Measurements from ENCODE around the gene CMTM8. TPM values are rescaled to one million over a fixed set of nuclear protein-coding genes. Genes with fewer than 3 reads are reported as not detected.
A peak's percentile ranks its signal among the peaks of the same experiment; 100 is the strongest.
"Not testable (repeated sequence)": the region's sequence is repeated elsewhere in the genome, so short reads cannot be mapped to it uniquely, and the experiment has no call there.

Gene CMTM8
- total and polyA plus RNA-seq, 9 donors, result 0.53 to 3.9 (median 2.4) TPM

GRCh38 chr3:32387512-32387911, 149.0 kb downstream of the CMTM8 start:
- Histone ChIP-seq H3K4me1 (ENCODE audit: control insufficient read depth, insufficient read depth, low read length) (peaks cover 9% of the 10 kb centered on the region), H3K36me3 (ENCODE audit: control insufficient read depth, insufficient read depth, low read length) (no peaks in the 10 kb centered on the region), H3K27ac (ENCODE audit: low read length) (no peak overlapping the region), H3K4me3 (ENCODE audit: low read length) (no peak overlapping the region), H3K27me3 (ENCODE audit: control insufficient read depth, insufficient read depth, low read length) (no peaks in the 10 kb centered on the region), H3K9me3 (replicated peaks; ENCODE audit: control insufficient read depth, low read depth, low read length) (peaks cover 8% of the 10 kb centered on the region)
- no peak for DNase-seq
- 96% methylated on average over 2 of the region's 2 CpGs for WGBS (ENCODE audit: insufficient coverage)

GRCh38 chr3:32389577-32389976, 151.1 kb downstream of the CMTM8 start:
- not testable (repeated sequence) for H3K36me3 ChIP-seq (ENCODE audit: control insufficient read depth, insufficient read depth, low read length); DNase-seq; H3K27ac ChIP-seq (ENCODE audit: low read length); H3K9me3 ChIP-seq (replicated peaks; ENCODE audit: control insufficient read depth, low read depth, low read length); H3K27me3 ChIP-seq (ENCODE audit: control insufficient read depth, insufficient read depth, low read length); H3K4me3 ChIP-seq (ENCODE audit: low read length)
- H3K4me1 ChIP-seq (ENCODE audit: control insufficient read depth, insufficient read depth, low read length), result peaks cover 16% of the 10 kb centered on the region
- WGBS (ENCODE audit: insufficient coverage), result no CpG with 5 or more reads among the region's 2 CpGs

GRCh38 chr3:32391643-32392535, 153.4 kb downstream of the CMTM8 start, which contains the start of gene CMTM7:
Gene CMTM7 (plus strand): TSS chr3:32391853. CDS start chr3:32391907, 54 bp downstream.
- Histone ChIP-seq H3K4me1 (ENCODE audit: control insufficient read depth, insufficient read depth, low read length) (peaks cover 13% of the 10 kb centered on the region), H3K27ac (ENCODE audit: low read length) (peak within 1 kb of the TSS; percentile 90), H3K9me3 (replicated peaks; ENCODE audit: control insufficient read depth, low read depth, low read length) (no peaks in the 10 kb centered on the region), H3K4me3 (ENCODE audit: low read length) (peak within 1 kb of the TSS; percentile 77), H3K36me3 (ENCODE audit: control insufficient read depth, insufficient read depth, low read length) (no peaks in the 10 kb centered on the region), H3K27me3 (ENCODE audit: control insufficient read depth, insufficient read depth, low read length) (no peaks in the 10 kb centered on the region)
- DNase-seq, result peak; percentile 82
- WGBS (ENCODE audit: insufficient coverage), result under 1% methylated on average over 98 of the region's 107 CpGs

- Histone ChIP-seq H3K9me3 (replicated peaks; ENCODE audit: control insufficient read depth, low read depth, low read length) (no peaks in the 10 kb centered on the region), H3K27ac (ENCODE audit: low read length) (peak overlapping the region; percentile 90), H3K4me1 (ENCODE audit: control insufficient read depth, insufficient read depth, low read length) (peaks cover 13% of the 10 kb centered on the region), H3K4me3 (ENCODE audit: low read length) (peak overlapping the region; percentile 77), H3K36me3 (ENCODE audit: control insufficient read depth, insufficient read depth, low read length) (no peaks in the 10 kb centered on the region), H3K27me3 (ENCODE audit: control insufficient read depth, insufficient read depth, low read length) (no peaks in the 10 kb centered on the region)
- peak; percentile 68 for DNase-seq
- 30% methylated on average over 14 of the region's 18 CpGs for WGBS (ENCODE audit: insufficient coverage)
Observed at GRCh38 chr3:32392536-32393302, 154.2 kb downstream of the CMTM8 start.

- H3K36me3 ChIP-seq (ENCODE audit: control insufficient read depth, insufficient read depth, low read length), result no peaks in the 10 kb centered on the region
- DNase-seq, result no peak
- WGBS (ENCODE audit: insufficient coverage), result no CpG with 5 or more reads among the region's 2 CpGs
- no peaks in the 10 kb centered on the region for H3K9me3 ChIP-seq (replicated peaks; ENCODE audit: control insufficient read depth, low read depth, low read length)
- no peaks in the 10 kb centered on the region for H3K27me3 ChIP-seq (ENCODE audit: control insufficient read depth, insufficient read depth, low read length)
- H3K4me3 ChIP-seq (ENCODE audit: low read length), result no peak overlapping the region
- H3K4me1 ChIP-seq (ENCODE audit: control insufficient read depth, insufficient read depth, low read length), result peaks cover 21% of the 10 kb centered on the region
- no peak overlapping the region for H3K27ac ChIP-seq (ENCODE audit: low read length)
Observed at GRCh38 chr3:32395496-32395895, 157.0 kb downstream of the CMTM8 start.

GRCh38 chr3:32397941-32398340, 159.5 kb downstream of the CMTM8 start:
- no peaks in the 10 kb centered on the region for H3K27me3 ChIP-seq (ENCODE audit: control insufficient read depth, insufficient read depth, low read length)
- no peaks in the 10 kb centered on the region for H3K36me3 ChIP-seq (ENCODE audit: control insufficient read depth, insufficient read depth, low read length)
- no peaks in the 10 kb centered on the region for H3K9me3 ChIP-seq (replicated peaks; ENCODE audit: control insufficient read depth, low read depth, low read length)
- no peak for DNase-seq
- WGBS (ENCODE audit: insufficient coverage), result no CpG with 5 or more reads among the region's 2 CpGs
- no peak overlapping the region for H3K27ac ChIP-seq (ENCODE audit: low read length)
- no peak overlapping the region for H3K4me3 ChIP-seq (ENCODE audit: low read length)
- peaks cover 25% of the 10 kb centered on the region for H3K4me1 ChIP-seq (ENCODE audit: control insufficient read depth, insufficient read depth, low read length)

GRCh38 chr3:32398531-32398930, 160.1 kb downstream of the CMTM8 start:
- no peaks in the 10 kb centered on the region for H3K9me3 ChIP-seq (replicated peaks; ENCODE audit: control insufficient read depth, low read depth, low read length)
- peak overlapping the region; percentile 9 for H3K27ac ChIP-seq (ENCODE audit: low read length)

GRCh38 chr3:32399030-32399620, 160.6 kb downstream of the CMTM8 start:
- H3K4me3 ChIP-seq (ENCODE audit: low read length), result no peak overlapping the region
- DNase-seq, result peak; percentile 63
- no peaks in the 10 kb centered on the region for H3K9me3 ChIP-seq (replicated peaks; ENCODE audit: control insufficient read depth, low read depth, low read length)
- H3K4me1 ChIP-seq (ENCODE audit: control insufficient read depth, insufficient read depth, low read length), result peaks cover 25% of the 10 kb centered on the region
- peak overlapping the region; percentile 9 for H3K27ac ChIP-seq (ENCODE audit: low read length)
- no peaks in the 10 kb centered on the region for H3K27me3 ChIP-seq (ENCODE audit: control insufficient read depth, insufficient read depth, low read length)
- WGBS (ENCODE audit: insufficient coverage), result 78% methylated on average over 1 of the region's 2 CpGs
- no peaks in the 10 kb centered on the region for H3K36me3 ChIP-seq (ENCODE audit: control insufficient read depth, insufficient read depth, low read length)

More at GRCh38 chr3:32398531-32398930, 160.1 kb downstream of the CMTM8 start:
- WGBS (ENCODE audit: insufficient coverage), result 77% methylated on average over 4 of the region's 10 CpGs
- H3K4me1 ChIP-seq (ENCODE audit: control insufficient read depth, insufficient read depth, low read length), result peaks cover 25% of the 10 kb centered on the region
- H3K4me3 ChIP-seq (ENCODE audit: low read length), result no peak overlapping the region
- H3K36me3 ChIP-seq (ENCODE audit: control insufficient read depth, insufficient read depth, low read length), result no peaks in the 10 kb centered on the region
- H3K27me3 ChIP-seq (ENCODE audit: control insufficient read depth, insufficient read depth, low read length), result no peaks in the 10 kb centered on the region
- no peak for DNase-seq

- H3K4me3 ChIP-seq (ENCODE audit: low read length), result peak overlapping the region; percentile 42
- no peaks in the 10 kb centered on the region for H3K27me3 ChIP-seq (ENCODE audit: control insufficient read depth, insufficient read depth, low read length)
- peak overlapping the region; percentile 91 for H3K27ac ChIP-seq (ENCODE audit: low read length)
- 5% methylated on average over 6 of the region's 11 CpGs for WGBS (ENCODE audit: insufficient coverage)
- H3K9me3 ChIP-seq (replicated peaks; ENCODE audit: control insufficient read depth, low read depth, low read length), result no peaks in the 10 kb centered on the region
- DNase-seq, result no peak
- peaks cover 5% of the 10 kb centered on the region for H3K36me3 ChIP-seq (ENCODE audit: control insufficient read depth, insufficient read depth, low read length)
- peaks cover 25% of the 10 kb centered on the region for H3K4me1 ChIP-seq (ENCODE audit: control insufficient read depth, insufficient read depth, low read length)
Observed at GRCh38 chr3:32401126-32401525, 162.6 kb downstream of the CMTM8 start.

All from muscle of leg (tissue), 11 donors.